UCSD-AML1 (cell line): ENCODE measurements around the gene OR5K2.

Experiments used
- DNase-seq: peaks from one replicate; lab custom pipeline; 2025; ENCODE audit not compliant: unreplicated experiment; lab: John Stamatoyannopoulos, UW

The OR5K2 gene

DNA sequence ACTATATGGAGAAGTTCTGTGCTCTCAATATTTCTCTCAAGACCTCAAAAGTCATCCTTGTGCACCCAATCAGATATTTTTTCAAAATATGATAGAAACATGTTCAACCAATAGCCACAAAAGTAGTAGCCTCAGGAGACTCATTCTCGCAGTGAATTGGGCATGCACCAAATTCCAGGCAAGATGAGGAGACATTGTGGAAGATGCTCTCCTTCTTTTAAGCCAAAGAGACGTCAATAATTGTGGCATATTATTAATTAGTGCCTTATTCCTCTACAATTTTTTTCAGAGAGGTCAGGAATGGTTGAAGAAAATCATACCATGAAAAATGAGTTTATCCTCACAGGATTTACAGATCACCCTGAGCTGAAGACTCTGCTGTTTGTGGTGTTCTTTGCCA lies at the start of gene OR5K2:
TSS of gene OR5K2 (plus strand) at position 301 of the 400 bp plus-strand sequence. CDS start at position 301, 0 bp downstream.
- no peak for DNase-seq

DNA sequence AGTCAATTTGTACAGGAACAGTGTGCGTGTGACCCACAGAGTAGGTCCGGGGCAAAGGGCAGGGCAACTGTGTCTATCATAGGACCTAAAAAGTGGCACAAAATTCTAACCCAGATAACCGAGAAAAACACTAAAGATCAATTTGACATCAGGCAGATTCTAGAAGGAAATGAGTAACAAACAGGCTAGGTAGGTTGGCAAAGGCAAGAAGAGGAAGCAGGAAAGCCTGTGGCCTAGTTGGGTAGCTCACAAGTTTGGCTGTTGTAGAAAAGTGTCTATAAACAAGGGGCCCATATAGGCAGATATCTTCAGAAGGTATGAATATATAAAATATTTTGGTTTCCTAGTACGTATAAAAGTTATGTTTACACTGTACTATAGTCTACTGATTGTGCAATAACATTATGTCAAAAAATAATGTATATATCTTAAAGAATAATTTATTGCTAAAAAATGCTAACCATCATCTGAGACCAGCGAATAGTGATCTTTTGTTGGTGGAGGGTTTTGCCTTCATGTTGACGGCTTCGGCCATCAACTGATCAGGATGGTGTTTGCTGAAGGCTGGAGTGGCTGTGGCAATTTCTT lies 47.8 kb upstream of the OR5K2 start:
- no peak for DNase-seq

DNA sequence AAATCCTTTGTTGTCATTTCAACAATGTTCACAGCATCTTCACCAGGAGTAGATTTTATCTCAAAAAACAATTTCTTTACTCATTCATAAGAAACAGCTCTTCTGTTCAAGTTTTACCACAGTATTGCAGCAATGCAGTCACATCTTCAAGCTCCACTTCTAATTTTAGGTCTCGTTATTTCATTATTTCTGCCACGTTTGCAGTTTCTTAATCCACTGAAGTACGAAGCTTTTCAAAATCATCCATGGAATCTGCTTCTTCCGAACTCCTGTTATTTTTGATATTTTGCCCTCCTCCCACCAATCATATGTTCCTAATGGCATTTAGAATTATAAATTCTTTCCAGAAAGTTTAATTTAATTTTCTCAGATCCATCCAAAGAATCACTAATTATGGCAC lies 47.1 kb upstream of the OR5K2 start:
- DNase-seq, result no peak

- no peak for DNase-seq
These were observed 43.7 kb upstream of the OR5K2 start for GRCh38 chr3:98453827-98454226.

- DNase-seq, result no peak
These were observed 42.6 kb upstream of the OR5K2 start for GRCh38 chr3:98454929-98455328.

- no peak for DNase-seq
These were observed 39.9 kb upstream of the OR5K2 start for GRCh38 chr3:98457543-98457942.

DNA sequence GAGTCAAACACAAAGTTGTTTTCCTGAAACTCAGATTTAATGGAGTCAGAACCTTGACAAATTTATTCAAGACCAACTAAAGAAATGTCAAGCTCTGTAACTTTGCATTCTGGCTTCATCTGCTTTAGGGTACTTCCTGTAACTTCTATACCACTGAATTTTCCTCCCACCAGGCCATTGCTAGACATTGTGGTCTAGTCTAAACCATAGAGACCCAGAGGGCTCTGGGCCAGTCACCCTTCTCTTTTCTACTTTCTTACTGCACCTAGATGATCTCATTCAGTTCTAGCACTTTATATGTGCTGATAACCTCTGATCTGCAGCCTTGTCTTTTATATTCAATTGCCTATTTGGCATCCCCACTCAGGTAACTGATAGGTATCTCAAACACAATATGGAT lies 37.3 kb upstream of the OR5K2 start:
- DNase-seq, result no peak

- DNase-seq, result no peak
These were observed 34.6 kb upstream of the OR5K2 start, which contains the start of gene OR5K1 for GRCh38 chr3:98462901-98463300. TSS of gene OR5K1 (plus strand) at chr3:98463201. CDS start at chr3:98469577, 6,376 bp downstream.

GRCh38 chr3:98482717-98483482 lies 14.6 kb upstream of the OR5K2 start:
- DNase-seq, result no peak

- no peak for DNase-seq
These were observed 13.9 kb upstream of the OR5K2 start for GRCh38 chr3:98483626-98484025.

GRCh38 chr3:98500019-98500418 lies 2.5 kb downstream of the OR5K2 start:
- DNase-seq, result no peak

DNA sequence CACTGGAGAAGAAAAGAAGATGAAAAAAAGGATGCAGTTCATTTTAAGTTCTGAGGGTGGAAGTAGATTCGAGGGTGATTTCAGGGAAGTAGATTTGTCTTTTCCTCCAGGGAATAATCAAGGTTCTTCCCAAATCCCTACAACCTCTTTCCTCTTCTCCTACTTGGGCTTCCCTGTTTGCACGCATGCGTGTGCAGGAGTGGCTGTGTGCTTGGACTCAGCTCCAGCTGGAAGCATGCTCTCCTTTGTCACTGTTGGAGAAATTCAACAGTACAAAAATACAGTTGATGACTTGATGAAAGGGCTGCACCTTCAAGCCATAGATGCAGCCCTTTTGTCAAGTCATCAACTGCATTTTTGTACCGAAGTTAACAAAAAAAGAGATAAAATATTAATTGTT lies 3.8 kb downstream of the OR5K2 start:
- no peak for DNase-seq

DNA sequence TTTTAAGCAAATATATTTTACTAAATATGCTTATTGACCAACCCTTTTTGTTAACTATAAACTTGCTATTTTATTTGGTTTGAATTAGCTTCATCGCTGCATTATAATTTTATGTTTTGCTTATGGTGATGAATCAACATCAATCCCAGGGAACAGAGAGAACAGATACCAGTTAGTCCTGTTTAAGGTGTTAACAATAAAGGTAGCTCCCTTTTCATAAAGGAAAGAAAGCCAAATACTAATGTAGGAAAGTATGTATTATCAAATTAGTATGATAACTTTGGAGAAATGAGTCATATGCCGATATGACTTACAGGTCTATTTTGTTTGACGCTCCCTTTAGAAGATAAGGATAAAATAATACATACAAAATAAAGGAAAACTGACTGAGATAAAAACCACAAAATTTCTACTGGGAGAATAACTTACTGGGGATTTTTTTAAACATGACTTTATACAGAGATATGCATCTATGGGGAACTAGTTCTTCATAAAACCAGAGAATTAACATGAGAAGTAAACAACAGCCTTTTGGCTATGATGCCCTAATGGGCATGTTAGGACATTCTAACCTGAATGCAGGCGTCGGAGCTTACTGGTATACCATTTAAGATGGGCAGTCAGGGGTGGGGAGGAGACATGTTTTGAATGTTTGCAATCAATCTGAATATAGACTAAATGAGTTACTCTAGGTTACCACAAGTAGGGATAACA lies 4.5 kb downstream of the OR5K2 start:
- no peak for DNase-seq

DNA sequence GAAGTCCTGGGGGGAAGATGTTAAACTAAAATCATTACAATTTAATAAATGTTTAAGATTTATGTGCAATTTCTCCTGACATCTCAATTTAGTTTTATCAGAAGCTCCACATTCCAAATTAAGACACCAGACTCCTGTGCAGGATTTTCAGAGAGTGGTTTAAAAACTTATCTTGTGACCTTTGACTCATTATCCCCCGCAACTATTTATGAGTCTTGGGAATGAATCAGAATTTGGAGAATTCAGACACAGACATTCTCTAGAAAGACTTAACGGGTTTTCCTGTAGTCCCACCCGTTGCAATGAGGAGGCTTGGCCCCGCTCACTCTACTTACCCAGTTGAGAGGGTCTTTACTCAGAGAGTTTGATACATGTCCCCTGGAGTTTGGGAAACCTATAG lies 7.1 kb downstream of the OR5K2 start:
- no peak for DNase-seq

DNA sequence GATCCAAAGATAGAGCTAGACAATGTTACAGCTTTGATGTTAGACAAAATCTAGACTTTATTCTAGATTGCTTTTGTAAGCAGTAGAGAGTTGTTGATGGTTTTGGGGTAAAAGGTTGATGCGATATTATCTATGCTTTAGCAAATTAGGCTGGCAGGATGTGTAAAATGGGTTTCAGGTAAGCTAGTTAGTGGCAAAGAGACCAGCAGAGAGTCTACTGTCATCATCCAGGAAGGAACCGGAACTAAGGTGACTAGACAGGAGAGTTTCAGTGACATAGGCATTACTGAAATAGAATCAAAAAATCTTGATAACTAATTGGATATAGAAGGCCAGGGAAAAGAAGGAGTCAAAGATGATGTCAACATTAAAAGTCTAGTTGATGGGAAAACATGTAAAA lies 11.1 kb downstream of the OR5K2 start:
- DNase-seq, result no peak

- no peak for DNase-seq
These were observed 15.1 kb downstream of the OR5K2 start for GRCh38 chr3:98512576-98512975.

DNA sequence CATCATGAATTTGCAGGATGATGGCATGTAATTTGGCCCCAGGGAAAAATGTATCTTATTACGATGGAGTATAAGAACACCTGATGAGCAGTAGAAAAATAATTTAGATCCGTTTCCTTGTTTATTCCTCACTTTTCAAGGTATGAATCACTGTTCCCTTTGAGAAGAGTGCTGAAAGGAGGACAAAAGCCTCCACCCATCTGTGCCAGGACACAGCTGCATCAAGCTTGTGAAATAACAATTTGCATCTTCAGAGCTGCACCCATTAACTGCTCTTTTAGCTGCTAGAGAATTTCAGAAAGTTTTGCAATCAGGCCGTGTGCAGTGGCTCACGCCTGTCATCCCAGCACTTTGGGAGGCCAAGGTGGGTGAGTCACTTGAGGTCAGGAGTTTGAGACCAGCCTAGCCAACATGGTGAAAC lies 15.6 kb downstream of the OR5K2 start:
- no peak for DNase-seq

- DNase-seq, result no peak
These were observed 16.3 kb downstream of the OR5K2 start for GRCh38 chr3:98513736-98514135.

DNA sequence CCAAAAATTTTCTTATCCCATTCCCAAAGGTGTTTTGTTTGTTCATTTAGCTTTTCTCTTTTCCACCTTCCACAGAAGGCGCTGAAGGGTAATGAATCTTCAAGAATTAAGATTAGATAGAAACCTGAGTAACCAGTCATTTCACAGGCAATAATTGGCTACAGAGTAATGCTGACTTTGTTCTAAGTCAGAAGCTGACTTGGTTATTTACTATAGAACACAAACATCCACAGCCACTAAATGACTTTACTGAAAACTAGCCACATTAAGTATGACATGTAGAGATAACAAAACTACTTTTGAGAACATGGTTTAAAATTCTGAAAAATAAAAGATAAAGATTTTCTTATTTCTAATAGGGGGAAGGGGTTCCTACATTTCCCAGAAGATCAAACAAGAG lies 17.5 kb downstream of the OR5K2 start:
- DNase-seq, result no peak

- DNase-seq, result no peak
These were observed 21.3 kb downstream of the OR5K2 start for GRCh38 chr3:98518816-98519215.

GRCh38 chr3:98519351-98519750 lies 21.9 kb downstream of the OR5K2 start:
- DNase-seq, result no peak

DNA sequence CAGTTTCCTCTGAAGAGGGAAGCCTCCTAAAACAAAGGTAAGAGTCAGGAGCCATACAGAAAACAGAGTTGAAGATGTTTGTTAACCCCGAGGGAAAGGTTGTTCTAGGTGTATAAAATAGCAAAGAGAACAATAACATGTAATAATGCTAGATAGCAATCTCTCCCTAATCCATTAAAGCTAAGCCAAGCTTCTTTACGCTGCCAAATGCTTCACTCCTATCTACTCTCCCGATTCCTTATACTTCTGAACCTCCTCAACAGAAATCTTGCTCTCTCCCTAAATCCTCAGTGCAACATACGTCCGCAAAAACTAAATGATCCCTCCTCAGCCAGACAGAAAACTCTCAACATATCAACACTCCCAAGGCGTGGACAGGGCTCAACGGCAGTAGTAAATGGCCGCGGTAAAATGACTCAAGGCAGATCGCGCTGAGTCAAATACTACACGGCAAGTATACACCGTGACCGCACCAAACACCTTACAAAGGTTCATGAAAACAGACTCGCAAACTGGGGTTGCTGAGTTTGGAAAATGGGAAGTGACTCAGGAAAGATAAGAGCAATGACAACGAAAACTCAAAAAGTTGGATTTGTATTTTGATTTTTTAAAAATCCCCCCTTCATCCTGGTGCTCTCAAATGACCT lies 24.5 kb downstream of the OR5K2 start:
- peak; percentile 37 for DNase-seq
